ENCODE data around the gene NOPCHAP1. TPM values are rescaled to one million over a fixed set of nuclear protein-coding genes. Genes with fewer than 3 reads are reported as not detected.
A peak's percentile ranks its signal among the peaks of the same experiment; 100 is the strongest.

NOPCHAP1 gene
- total and polyA plus RNA-seq, 3 donors from 2014 or later: 7.2 to 12.8 (median 10.0) TPM

GRCh38 chr12:104958805-104959334, 27.2 kb upstream of the NOPCHAP1 start:
- Histone ChIP-seq H3K36me3 (ENCODE audit: low read depth, missing control alignments) (no peaks in the 10 kb centered on the region), H3K9me3 (no peaks in the 10 kb centered on the region), H3K27me3 (no peaks in the 10 kb centered on the region), H3K4me3 (peak overlapping the region; percentile 75 to 86), H3K27ac (peak overlapping the region; percentile 69 to 89), H3K4me1 (peaks cover 12% of the 10 kb centered on the region)
- DNase-seq: peak; percentile 49
- 15 to 18% methylated on average over 10 to 14 of the region's 14 CpGs for WGBS, 2 donors
- no peak for TF ChIP-seq POLR2A (IDR thresholded peaks at IDR 0.05)
- intact Hi-C loops (cut with DNase I; ENCODE audit: low total_unique reads): no loop called here

GRCh38 chr12:104959335-104959841, 26.7 kb upstream of the NOPCHAP1 start:
- Histone ChIP-seq H3K36me3 (ENCODE audit: low read depth, missing control alignments) (no peaks in the 10 kb centered on the region), H3K4me1 (peaks cover 13% of the 10 kb centered on the region), H3K4me3 (no peak overlapping the region), H3K9me3 (no peaks in the 10 kb centered on the region), H3K27ac (peak overlapping the region in 1 of 2 donors; percentile 89), H3K27me3 (no peaks in the 10 kb centered on the region)
- WGBS, 2 donors: 11 to 33% methylated on average over 2 of the region's 2 CpGs
- intact Hi-C loops (cut with DNase I; ENCODE audit: low total_unique reads): no loop called here
- no peak for DNase-seq
- TF ChIP-seq CTCF (IDR thresholded peaks at IDR 0.05) (no peak), POLR2A (IDR thresholded peaks at IDR 0.05) (no peak)

- TF ChIP-seq CTCF (IDR thresholded peaks at IDR 0.05) (no peak), POLR2A (IDR thresholded peaks at IDR 0.05) (no peak)
- Histone ChIP-seq H3K9me3 (no peaks in the 10 kb centered on the region), H3K36me3 (ENCODE audit: low read depth, missing control alignments) (no peaks in the 10 kb centered on the region), H3K27ac (no peak overlapping the region), H3K4me1 (peaks cover 20% of the 10 kb centered on the region), H3K27me3 (no peaks in the 10 kb centered on the region), H3K4me3 (no peak overlapping the region)
- intact Hi-C loops (cut with DNase I; ENCODE audit: low total_unique reads): no loop called here
- WGBS, 2 donors: 90 to 94% methylated on average over 4 of the region's 4 CpGs
- no peak for DNase-seq
Observed at GRCh38 chr12:104960464-104960863, 25.7 kb upstream of the NOPCHAP1 start.

- TF ChIP-seq POLR2A (IDR thresholded peaks at IDR 0.05): no peak
- no peak overlapping the region for H3K4me3 ChIP-seq
- intact Hi-C loops (cut with DNase I; ENCODE audit: low total_unique reads): no loop called here
- no peaks in the 10 kb centered on the region for H3K36me3 ChIP-seq (ENCODE audit: low read depth, missing control alignments)
- peak overlapping the region in 1 of 2 donors; percentile 5 for H3K27ac ChIP-seq
- H3K9me3 ChIP-seq: no peaks in the 10 kb centered on the region
- WGBS, 2 donors: 59 to 76% methylated on average over 6 of the region's 6 CpGs
- no peak for DNase-seq
- H3K27me3 ChIP-seq: no peaks in the 10 kb centered on the region
- H3K4me1 ChIP-seq: peaks cover 20% of the 10 kb centered on the region
Observed at GRCh38 chr12:104963757-104964156, 22.4 kb upstream of the NOPCHAP1 start.

GRCh38 chr12:104964167-104964855, 21.8 kb upstream of the NOPCHAP1 start:
- no peak overlapping the region for H3K4me3 ChIP-seq
- H3K4me1 ChIP-seq: peaks cover 14% of the 10 kb centered on the region
- H3K36me3 ChIP-seq (ENCODE audit: low read depth, missing control alignments): no peaks in the 10 kb centered on the region
- WGBS, 2 donors: 60 to 62% methylated on average over 8 of the region's 8 CpGs
- H3K27me3 ChIP-seq: no peaks in the 10 kb centered on the region
- TF ChIP-seq POLR2A (IDR thresholded peaks at IDR 0.05) (no peak), CTCF (IDR thresholded peaks at IDR 0.05) (no peak)
- H3K9me3 ChIP-seq: no peaks in the 10 kb centered on the region
- H3K27ac ChIP-seq: peak overlapping the region in 1 of 2 donors; percentile 5
- intact Hi-C loops (cut with DNase I; ENCODE audit: low total_unique reads): no loop called here
- DNase-seq: no peak
